HCT116 (cell line): ENCODE measurements around the gene RET. TPM values are rescaled to one million over a fixed set of nuclear protein-coding genes. Genes with fewer than 3 reads are reported as not detected.

ENCODE experiments used
- ATAC-seq: fragments of 200-7000 bp; cut with Tn5 transposase; 2 replicates; pipeline ENCODE4 v1.9.1; 2020; ENCODE audit warnings: mild to moderate bottlenecking, moderate library complexity
- BruUV-seq: library from RNA; stranded (reverse); fragments of 400-500 nt; replicated peaks from 2 replicates; lab custom pipeline; 2021; lab: Mats Ljungman, UMichigan
- CTCF ChIA-PET: fragments of 300-600 bp; sonication (Branson Sonifier 250); formaldehyde crosslinking; loops from one replicate; lab custom pipeline; 2021; ENCODE audit warnings: antibody characterized with exemption; lab: Charles Lee
- POLR2A ChIA-PET: fragments of 300-600, 350-600 bp; sonication (Branson Sonifier 250); formaldehyde crosslinking; loops from one replicate; lab custom pipeline; 2021; ENCODE audit warnings: antibody characterized with exemption; lab: Charles Lee
- RAD21 ChIA-PET, 2 experiments: fragments of 300-600 bp; sonication (Branson Sonifier 250); formaldehyde crosslinking; loops; one replicate each; lab custom pipeline; 2023; ENCODE audit warnings: low total read pairs in 2 of 2; ENCODE audit not compliant: uncharacterized antibody in 2 of 2, unreplicated experiment in 2 of 2, low non-redundant PET in 1 of 2; lab: Charles Lee
- DNase-seq: peaks from one replicate; pipeline ENCODE4 v3.0.0-alpha.2; 2010; ENCODE audit warnings: low read depth, low spot score
- H2AFZ ChIP-seq: fragments of 200-600 bp; shearing (Covaris generic), sonication (generic); 2 replicates; pipeline ENCODE4 v1.6.1; 2017; ENCODE audit warnings: low read depth, mixed run types, mixed read lengths, antibody characterized with exemption, low read length; ENCODE audit not compliant: poor library complexity, severe bottlenecking
- H3K27ac ChIP-seq: 2 replicates; pipeline ENCODE4 v1.5.1; 2012; ENCODE audit warnings: low read depth, low read length
- H3K27me3 ChIP-seq: fragments of 200-600 bp; sonication (generic); 2 replicates; pipeline ENCODE4 v1.6.1; 2016; ENCODE audit warnings: mixed run types, low read length, mixed read lengths; ENCODE audit not compliant: insufficient read depth
- H3K36me3 ChIP-seq, 2 experiments: fragments of 200-500 bp in 1 of 2; fragments of 200-600 bp in 1 of 2; sonication (Bioruptor generic) in 1 of 2; sonication (generic) in 1 of 2; 2 replicates each; pipeline versions ENCODE4 v1.5.1 to v1.6.1; 2014 to 2016; ENCODE audit warnings: low read length in 2 of 2, inconsistent platforms in 1 of 2, mixed read lengths in 1 of 2, mixed run types in 1 of 2; ENCODE audit not compliant: insufficient read depth in 2 of 2, control insufficient read depth in 1 of 2
- H3K4me1 ChIP-seq, 2 experiments: fragments of 200-600 bp in 1 of 2; sonication (generic) in 1 of 2; 2 replicates each; pipeline versions ENCODE4 v1.5.1 to v1.6.1; 2012 to 2017; ENCODE audit warnings: low read length in 2 of 2, inconsistent platforms in 1 of 2, mild to moderate bottlenecking in 1 of 2, mixed read lengths in 1 of 2, mixed run types in 1 of 2, moderate library complexity in 1 of 2; ENCODE audit not compliant: insufficient read depth in 2 of 2, control insufficient read depth in 1 of 2
- H3K4me2 ChIP-seq: fragments of 200-600 bp; sonication (generic); 2 replicates; pipeline ENCODE4 v1.6.1; 2017; ENCODE audit warnings: mixed run types, low read length, mixed read lengths
- H3K4me3 ChIP-seq, 2 experiments: fragments of 200-600 bp in 1 of 2; sonication (generic) in 1 of 2; replicated peaks in 1 of 2; 2 replicates each; pipeline ENCODE4 v1.5.1; 2011 to 2016; ENCODE audit warnings: low read length in 2 of 2, control low read depth in 1 of 2, low read depth in 1 of 2, mild to moderate bottlenecking in 1 of 2, mixed read lengths in 1 of 2, mixed run types in 1 of 2
- H3K79me2 ChIP-seq: fragments of 200-600 bp; sonication (generic); 2 replicates; pipeline ENCODE4 v1.6.1; 2017; ENCODE audit warnings: mild to moderate bottlenecking, mixed run types, low read length, moderate library complexity, mixed read lengths; ENCODE audit not compliant: insufficient read depth
- H3K9ac ChIP-seq: fragments of 200-600 bp; sonication (generic); 2 replicates; pipeline ENCODE4 v1.6.1; 2016; ENCODE audit warnings: low read length, mixed read lengths
- H3K9me2 ChIP-seq: fragments of 200-600 bp; sonication (generic), shearing (Covaris generic); 2 replicates; pipeline ENCODE4 v1.6.1; 2017; ENCODE audit warnings: mixed run types, mild to moderate bottlenecking, moderate library complexity; ENCODE audit not compliant: insufficient read depth
- H3K9me3 ChIP-seq, 2 experiments: fragments of 200-500 bp in 1 of 2; fragments of 200-600 bp in 1 of 2; sonication (Bioruptor generic) in 1 of 2; sonication (generic) in 1 of 2; 2 replicates each; pipeline ENCODE4 v1.6.1; 2014 to 2017; ENCODE audit warnings: low read length in 2 of 2, mixed read lengths in 2 of 2, inconsistent platforms in 1 of 2, low read depth in 1 of 2, mild to moderate bottlenecking in 1 of 2, mixed run types in 1 of 2, moderate library complexity in 1 of 2; ENCODE audit not compliant: control insufficient read depth in 1 of 2, insufficient read depth in 1 of 2
- H4K20me1 ChIP-seq: fragments of 200-600 bp; sonication (generic), shearing (Covaris generic); 2 replicates; pipeline ENCODE4 v1.6.1; 2017; ENCODE audit warnings: mixed run types, mild to moderate bottlenecking, moderate library complexity; ENCODE audit not compliant: insufficient read depth
- ATF3 ChIP-seq: IDR thresholded peaks from 2 replicates; pipeline ENCODE4 v1.6.1; 2012
- EGR1 ChIP-seq: IDR thresholded peaks from 2 replicates; pipeline ENCODE4 v1.6.1; 2012; ENCODE audit warnings: low read depth
- FOSL1 ChIP-seq: IDR thresholded peaks from 2 replicates; pipeline ENCODE4 v1.6.1; 2012; ENCODE audit warnings: low read depth
- JUND ChIP-seq: IDR thresholded peaks from 2 replicates; pipeline ENCODE4 v1.6.1; 2012
- POLR2AphosphoS5 ChIP-seq: IDR thresholded peaks from 2 replicates; pipeline ENCODE4 v1.6.1; 2011; ENCODE audit warnings: mild to moderate bottlenecking, low read depth, low read length, moderate library complexity
- SIN3A ChIP-seq: IDR thresholded peaks from 2 replicates; pipeline ENCODE4 v1.6.1; 2012; ENCODE audit warnings: low read depth
- SP1 ChIP-seq: IDR thresholded peaks from 2 replicates; pipeline ENCODE4 v1.6.1; 2012; ENCODE audit warnings: low read depth
- TCF7L2 ChIP-seq: IDR thresholded peaks from 2 replicates; pipeline ENCODE4 v1.7.0; 2011; ENCODE audit warnings: borderline replicate concordance, inconsistent platforms; ENCODE audit not compliant: insufficient read depth, insufficient read length; ENCODE audit errors: extremely low read depth
- ZFX ChIP-seq: fragments of 450-650 bp; IDR thresholded peaks from 2 replicates; pipeline ENCODE4 v1.6.1; 2017
- ZNF274 ChIP-seq: fragments of 200-500 bp; sonication (Bioruptor generic); IDR thresholded peaks from 2 replicates; pipeline ENCODE4 v1.6.1; 2014; ENCODE audit warnings: mild to moderate bottlenecking, low read depth, low read length, inconsistent platforms
- intact Hi-C: fragments of 100-400 bp; cut with micrococcal nuclease; formaldehyde crosslinking; loops from 2 replicates; pipeline ENCODE4 v1.10.0; 2022
- total RNA-seq: library from RNA; stranded (reverse); gene quantifications from one replicate; pipeline ENCODE4 v1.2.1, GENCODE V29; 2021; ENCODE audit not compliant: unreplicated experiment

The RET gene
- total RNA-seq, 1 experiment from 2014 or later = 5.9 TPM

DNA sequence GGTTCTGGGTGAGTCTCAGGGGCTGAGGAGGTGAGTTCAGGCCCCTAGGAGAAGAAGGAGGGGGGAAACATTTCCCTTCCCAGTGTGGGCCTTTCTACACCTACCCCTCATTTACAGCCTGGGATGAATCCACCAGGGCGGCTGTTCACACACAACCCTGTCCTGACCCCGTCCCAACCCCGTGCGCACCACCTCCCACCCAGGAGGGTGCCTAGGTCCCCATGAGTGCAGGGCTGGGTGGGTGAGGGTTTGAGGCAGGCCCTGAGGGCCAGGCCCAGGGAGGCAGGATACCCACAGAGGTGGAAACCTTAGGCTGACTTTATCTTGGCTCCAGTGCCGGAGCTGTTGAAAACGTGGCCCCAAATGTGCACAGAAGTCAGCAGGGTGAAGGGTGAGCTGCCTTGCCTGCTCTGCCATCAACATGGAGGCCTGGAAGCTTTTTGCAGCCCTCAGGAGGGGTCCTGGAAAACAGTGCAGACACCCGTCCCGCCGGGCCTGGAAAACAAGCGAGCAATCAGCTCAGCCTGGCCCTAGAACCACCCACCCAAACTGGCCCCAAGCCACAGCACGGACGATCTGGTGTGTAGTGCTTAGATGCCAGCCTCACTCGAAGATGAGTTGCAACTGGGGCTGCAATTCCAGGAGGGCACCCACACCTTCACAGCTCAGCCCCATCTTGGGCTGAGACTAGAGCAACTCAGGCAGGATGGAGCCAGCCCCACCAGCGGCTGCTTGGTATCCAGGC lies 9.3 kb upstream of the RET start:
- intact Hi-C loops = no loop called here
- ChIA-PET RAD21 (no interaction called here), CTCF (no interaction called here), POLR2A (no interaction called here)
- no peak overlapping the region for H3K9ac ChIP-seq
- H3K4me2 ChIP-seq = no peak overlapping the region
- no peak overlapping the region for H3K27ac ChIP-seq
- BruUV-seq = no TSS peak
- no peak for TF ChIP-seq POLR2AphosphoS5
- no peaks in the 10 kb centered on the region for H3K9me3 ChIP-seq
- no peaks in the 10 kb centered on the region for H4K20me1 ChIP-seq
- H3K9me2 ChIP-seq = no peaks in the 10 kb centered on the region
- no peak for DNase-seq
- no peaks in the 10 kb centered on the region for H3K36me3 ChIP-seq
- no peak overlapping the region for H3K4me3 ChIP-seq
- no peaks in the 10 kb centered on the region for H3K27me3 ChIP-seq
- no peak for ATAC-seq
- no peak overlapping the region for H2AFZ ChIP-seq
- H3K79me2 ChIP-seq = no peaks in the 10 kb centered on the region
- H3K4me1 ChIP-seq = no peaks in the 10 kb centered on the region

GRCh38 chr10:43068136-43068395 lies 8.8 kb upstream of the RET start:
- H3K4me2 ChIP-seq = no peak overlapping the region
- no peak overlapping the region for H3K4me3 ChIP-seq
- intact Hi-C loops = no loop called here
- no peaks in the 10 kb centered on the region for H3K9me3 ChIP-seq
- DNase-seq = no peak
- no TSS peak for BruUV-seq
- H3K27ac ChIP-seq = no peak overlapping the region
- no peak for TF ChIP-seq ZFX
- TF ChIP-seq SP1 = no peak
- TF ChIP-seq EGR1 = no peak
- no peak for TF ChIP-seq ZNF274
- no peak for TF ChIP-seq FOSL1
- TF ChIP-seq JUND = no peak
- TF ChIP-seq SIN3A = no peak
- TF ChIP-seq ATF3 = no peak
- TF ChIP-seq TCF7L2 = no peak
- TF ChIP-seq, all 23 proteins: peak for 0
- ATAC-seq = no peak
- POLR2A ChIA-PET = no interaction called here
- CTCF ChIA-PET = no interaction called here
- H2AFZ ChIP-seq = no peak overlapping the region
- RAD21 ChIA-PET = no interaction called here
- H3K79me2 ChIP-seq = no peaks in the 10 kb centered on the region
- no peaks in the 10 kb centered on the region for H3K4me1 ChIP-seq
- H3K27me3 ChIP-seq = no peaks in the 10 kb centered on the region
- H3K9ac ChIP-seq = no peak overlapping the region
- H4K20me1 ChIP-seq = no peaks in the 10 kb centered on the region
- no peaks in the 10 kb centered on the region for H3K36me3 ChIP-seq
- no peaks in the 10 kb centered on the region for H3K9me2 ChIP-seq
